ENCODE measurements around the gene SHB.

The SHB gene

GRCh38 chr9:37944671-37945481 is 124.2 kb downstream of the SHB start:
- Histone ChIP-seq H3K27me3 (ENCODE audit: control insufficient read depth in 1 of 2, insufficient read depth in 1 of 2, low read length in 2 of 2) (no peaks in the 10 kb centered on the region), H3K23ac (ENCODE audit: low read length in 2 of 2) (no peak overlapping the region), H3K4ac (ENCODE audit: low read depth in 1 of 2, low read length in 2 of 2) (peak overlapping the region in 1 of 2 experiments; percentile 46), H3K79me1 (replicated peaks; ENCODE audit: low read length, poor library complexity, severe bottlenecking) (peaks cover 30% of the 10 kb centered on the region), H4K91ac (ENCODE audit: low read length) (peak overlapping the region; percentile 63), H3K27ac (ENCODE audit: low read length, poor library complexity, severe bottlenecking) (peak overlapping the region; percentile 93), H3K4me3 (ENCODE audit: insufficient read depth in 1 of 2, low read depth in 1 of 2, low read length in 2 of 2) (no peak overlapping the region), H4K8ac (ENCODE audit: low read length) (peak overlapping the region; percentile 45), H3K14ac (ENCODE audit: low read length in 2 of 2) (peak overlapping the region in 1 of 2 experiments; percentile 38), H2BK12ac (ENCODE audit: low read length in 2 of 2) (peak overlapping the region in 1 of 2 experiments; percentile 79), H3K9me3 (ENCODE audit: control insufficient read depth, low read length) (no peaks in the 10 kb centered on the region), H3K4me2 (ENCODE audit: low read length, poor library complexity, severe bottlenecking) (no peak overlapping the region), H2BK15ac (ENCODE audit: low read depth, poor library complexity, severe bottlenecking) (no peak overlapping the region), H2AFZ (ENCODE audit: low read depth, low read length) (no peak overlapping the region), H3K18ac (ENCODE audit: low read depth in 1 of 2, low read length in 2 of 2) (peak overlapping the region in 1 of 2 experiments; percentile 12), H3K4me1 (ENCODE audit: control insufficient read depth, insufficient read depth, low read depth, low read length) (peaks cover 75% of the 10 kb centered on the region), H2BK5ac (ENCODE audit: low read depth, low read length, poor library complexity, severe bottlenecking) (peak overlapping the region; percentile 36), H2AK5ac (ENCODE audit: low read length, severe bottlenecking) (peak overlapping the region; percentile 94), H2BK120ac (ENCODE audit: low read depth, low read length) (no peak overlapping the region), H3K9ac (ENCODE audit: low read length) (no peak overlapping the region), H3K36me3 (ENCODE audit: control insufficient read depth in 1 of 2, insufficient read depth in 2 of 2, low read depth in 1 of 2, low read length in 2 of 2) (peaks cover 68 to 76% of the 10 kb centered on the region in 2 experiments)
- no peak for DNase-seq
- WGBS, result 82% methylated on average over 9 of the region's 9 CpGs

- no peak overlapping the region for H3K9ac ChIP-seq (ENCODE audit: low read length)
- H3K36me3 ChIP-seq (ENCODE audit: control insufficient read depth in 1 of 2, insufficient read depth in 2 of 2, low read depth in 1 of 2, low read length in 2 of 2), result peaks cover 65 to 75% of the 10 kb centered on the region in 2 experiments
- peaks cover 74% of the 10 kb centered on the region for H3K4me1 ChIP-seq (ENCODE audit: control insufficient read depth, insufficient read depth, low read depth, low read length)
- H3K14ac ChIP-seq (ENCODE audit: low read length in 2 of 2), result no peak overlapping the region
- no peak overlapping the region for H3K4me2 ChIP-seq (ENCODE audit: low read length, poor library complexity, severe bottlenecking)
- no peak overlapping the region for H3K23ac ChIP-seq (ENCODE audit: low read length in 2 of 2)
- H2BK120ac ChIP-seq (ENCODE audit: low read depth, low read length), result no peak overlapping the region
- no peak overlapping the region for H2BK15ac ChIP-seq (ENCODE audit: low read depth, poor library complexity, severe bottlenecking)
- H2BK5ac ChIP-seq (ENCODE audit: low read depth, low read length, poor library complexity, severe bottlenecking), result peak overlapping the region; percentile 36
- H4K8ac ChIP-seq (ENCODE audit: low read length), result peak overlapping the region; percentile 70
- peak overlapping the region; percentile 60 to 69 for H3K18ac ChIP-seq (ENCODE audit: low read depth in 1 of 2, low read length in 2 of 2)
- H2BK12ac ChIP-seq (ENCODE audit: low read length in 2 of 2), result peak overlapping the region in 1 of 2 experiments; percentile 79
- peak overlapping the region; percentile 94 for H2AK5ac ChIP-seq (ENCODE audit: low read length, severe bottlenecking)
- H4K91ac ChIP-seq (ENCODE audit: low read length), result peak overlapping the region; percentile 56
- H3K4ac ChIP-seq (ENCODE audit: low read depth in 1 of 2, low read length in 2 of 2), result peak overlapping the region in 1 of 2 experiments; percentile 5
- 68% methylated on average over 6 of the region's 7 CpGs for WGBS
- peaks cover 30% of the 10 kb centered on the region for H3K79me1 ChIP-seq (replicated peaks; ENCODE audit: low read length, poor library complexity, severe bottlenecking)
- H2AFZ ChIP-seq (ENCODE audit: low read depth, low read length), result no peak overlapping the region
- no peaks in the 10 kb centered on the region for H3K27me3 ChIP-seq (ENCODE audit: control insufficient read depth in 1 of 2, insufficient read depth in 1 of 2, low read length in 2 of 2)
- H3K4me3 ChIP-seq (ENCODE audit: insufficient read depth in 1 of 2, low read depth in 1 of 2, low read length in 2 of 2), result peak overlapping the region in 1 of 2 experiments; percentile 3
- no peaks in the 10 kb centered on the region for H3K9me3 ChIP-seq (ENCODE audit: control insufficient read depth, low read length)
- H3K27ac ChIP-seq (ENCODE audit: low read length, poor library complexity, severe bottlenecking), result peak overlapping the region; percentile 93
- no peak for DNase-seq
These were observed 124.8 kb downstream of the SHB start for GRCh38 chr9:37944266-37944650.

DNA sequence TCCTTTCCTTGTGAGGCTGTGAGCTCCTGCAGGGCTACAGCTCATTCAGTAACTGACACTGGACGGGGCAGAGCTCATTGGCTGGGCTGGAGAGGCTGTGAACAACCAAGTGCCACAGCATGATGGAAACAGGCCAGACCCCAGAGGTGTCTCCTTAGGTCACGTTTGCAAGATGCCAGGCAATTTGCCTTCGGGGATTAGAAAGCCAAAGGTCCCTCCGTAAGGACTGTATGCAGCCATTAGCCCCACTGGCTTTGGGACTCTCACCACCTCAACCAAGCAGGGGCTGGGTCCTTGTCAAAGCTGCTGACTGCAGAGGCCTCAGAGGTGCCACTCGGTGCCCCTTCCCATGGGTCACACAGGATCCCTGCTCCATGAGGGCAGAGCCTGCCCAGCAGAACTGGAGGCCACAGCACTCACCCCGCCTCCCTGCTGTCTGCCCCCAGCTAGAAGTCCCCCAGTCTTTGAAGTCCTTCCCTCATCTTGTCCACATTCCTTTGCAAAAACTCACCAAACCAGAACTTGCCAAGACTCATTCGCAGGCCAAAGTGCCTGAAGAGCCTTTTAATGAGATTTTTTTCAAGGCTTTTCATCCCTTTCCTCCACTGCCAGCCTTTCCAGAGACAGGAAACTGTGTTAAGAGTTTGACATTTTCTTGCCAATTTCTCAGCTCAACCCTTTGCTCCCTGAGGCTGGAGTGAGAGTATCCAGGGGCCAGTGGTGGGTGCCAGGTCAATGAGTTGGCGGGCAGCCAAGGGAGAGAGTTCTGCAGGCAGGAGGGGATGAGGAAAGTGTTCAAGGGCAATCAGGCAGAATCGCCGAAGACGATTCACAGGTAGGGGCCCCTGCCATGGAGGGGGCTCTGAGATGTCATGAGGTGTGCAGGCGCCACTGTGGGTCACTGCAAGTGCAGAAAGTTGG is 125.4 kb downstream of the SHB start:
- no peak overlapping the region for H3K4me2 ChIP-seq (ENCODE audit: low read length, poor library complexity, severe bottlenecking)
- peak overlapping the region; percentile 67 for H2BK5ac ChIP-seq (ENCODE audit: low read depth, low read length, poor library complexity, severe bottlenecking)
- no peaks in the 10 kb centered on the region for H3K9me3 ChIP-seq (ENCODE audit: control insufficient read depth, low read length)
- DNase-seq, result peak; percentile 88
- H3K4me1 ChIP-seq (ENCODE audit: control insufficient read depth, insufficient read depth, low read depth, low read length), result peaks cover 77% of the 10 kb centered on the region
- H3K27me3 ChIP-seq (ENCODE audit: control insufficient read depth in 1 of 2, insufficient read depth in 1 of 2, low read length in 2 of 2), result no peaks in the 10 kb centered on the region
- no peak overlapping the region for H3K14ac ChIP-seq (ENCODE audit: low read length in 2 of 2)
- H3K4me3 ChIP-seq (ENCODE audit: insufficient read depth in 1 of 2, low read depth in 1 of 2, low read length in 2 of 2), result peak overlapping the region in 1 of 2 experiments; percentile 35
- 54% methylated on average over 11 of the region's 12 CpGs for WGBS
- H3K9ac ChIP-seq (ENCODE audit: low read length), result no peak overlapping the region
- H3K4ac ChIP-seq (ENCODE audit: low read depth in 1 of 2, low read length in 2 of 2), result peak overlapping the region; percentile 5 to 33
- peak overlapping the region; percentile 94 for H2AK5ac ChIP-seq (ENCODE audit: low read length, severe bottlenecking)
- peaks cover 30% of the 10 kb centered on the region for H3K79me1 ChIP-seq (replicated peaks; ENCODE audit: low read length, poor library complexity, severe bottlenecking)
- H2BK120ac ChIP-seq (ENCODE audit: low read depth, low read length), result peak overlapping the region; percentile 24
- no peak overlapping the region for H2AFZ ChIP-seq (ENCODE audit: low read depth, low read length)
- peak overlapping the region; percentile 70 for H4K8ac ChIP-seq (ENCODE audit: low read length)
- no peak overlapping the region for H3K23ac ChIP-seq (ENCODE audit: low read length in 2 of 2)
- peak overlapping the region in 1 of 2 experiments; percentile 79 for H2BK12ac ChIP-seq (ENCODE audit: low read length in 2 of 2)
- no peak overlapping the region for H2BK15ac ChIP-seq (ENCODE audit: low read depth, poor library complexity, severe bottlenecking)
- peak overlapping the region; percentile 93 for H3K27ac ChIP-seq (ENCODE audit: low read length, poor library complexity, severe bottlenecking)
- H4K91ac ChIP-seq (ENCODE audit: low read length), result peak overlapping the region; percentile 58
- H3K36me3 ChIP-seq (ENCODE audit: control insufficient read depth in 1 of 2, insufficient read depth in 2 of 2, low read depth in 1 of 2, low read length in 2 of 2), result peaks cover 63 to 75% of the 10 kb centered on the region in 2 experiments
- peak overlapping the region; percentile 69 to 80 for H3K18ac ChIP-seq (ENCODE audit: low read depth in 1 of 2, low read length in 2 of 2)

All from mesenchymal stem cell (in vitro differentiated cells and primary cell).